Neural progenitor cell (in vitro differentiated cells): ENCODE data around the gene KCNMB2. TPM values are rescaled to one million over a fixed set of nuclear protein-coding genes. Genes with fewer than 3 reads are reported as not detected.

Experiments
- DNase-seq: peaks from one replicate; pipeline ENCODE4 v3.0.0-alpha.2; 2016; ENCODE audit warnings: low spot score
- H2AFZ ChIP-seq: fragments of 200-600 bp; sonication (generic); replicated peaks from 2 replicates; pipeline ENCODE4 v1.6.1; 2016; ENCODE audit warnings: antibody characterized with exemption
- H3F3A ChIP-seq: fragments of 200-600 bp; sonication (generic); 2 replicates; pipeline ENCODE4 v1.6.1; 2016; ENCODE audit warnings: antibody characterized with exemption, low read depth
- H3K27ac ChIP-seq: fragments of 200-600 bp; sonication (generic); 2 replicates; pipeline ENCODE4 v1.5.1; 2016; ENCODE audit warnings: mild to moderate bottlenecking
- H3K27me3 ChIP-seq: fragments of 200-600 bp; sonication (generic); 2 replicates; pipeline ENCODE4 v1.6.1; 2016; ENCODE audit warnings: mild to moderate bottlenecking, moderate library complexity
- H3K36me3 ChIP-seq: fragments of 200-600 bp; sonication (generic); 2 replicates; pipeline ENCODE4 v1.5.1; 2016
- H3K4me1 ChIP-seq: fragments of 200-600 bp; sonication (generic); 2 replicates; pipeline ENCODE4 v1.6.1; 2016; ENCODE audit warnings: mixed run types
- H3K4me2 ChIP-seq: fragments of 200-600 bp; sonication (generic); 2 replicates; pipeline ENCODE4 v1.6.1; 2016
- H3K4me3 ChIP-seq: fragments of 200-600 bp; sonication (generic); 2 replicates; pipeline ENCODE4 v1.5.1; 2016
- H3K79me2 ChIP-seq: fragments of 200-600 bp; sonication (generic); 2 replicates; pipeline ENCODE4 v1.6.1; 2016; ENCODE audit warnings: low read depth
- H3K9ac ChIP-seq: fragments of 200-600 bp; sonication (generic); 2 replicates; pipeline ENCODE4 v1.6.1; 2016
- H3K9me3 ChIP-seq: fragments of 200-600 bp; sonication (generic); 2 replicates; pipeline ENCODE4 v1.5.1; 2016; ENCODE audit warnings: low read depth
- H4K20me1 ChIP-seq: fragments of 200-600 bp; sonication (generic); 2 replicates; pipeline ENCODE4 v1.6.1; 2016; ENCODE audit warnings: low read depth
- H3K27ac Mint-ChIP-seq: 3 replicates; pipeline ENCODE4 v1.8.0; 2021; ENCODE audit warnings: mixed read lengths
- H3K27me3 Mint-ChIP-seq: 2 replicates; pipeline ENCODE4 v1.8.0; 2022; ENCODE audit warnings: low read depth, mild to moderate bottlenecking, inconsistent platforms, moderate library complexity, mixed read lengths; ENCODE audit not compliant: insufficient read depth
- H3K36me3 Mint-ChIP-seq: 3 replicates; pipeline ENCODE4 v1.8.0; 2021; ENCODE audit warnings: mixed read lengths
- H3K4me1 Mint-ChIP-seq: 3 replicates; pipeline ENCODE4 v1.8.0; 2021; ENCODE audit warnings: mixed read lengths
- H3K4me3 Mint-ChIP-seq: 3 replicates; pipeline ENCODE4 v1.8.0; 2021; ENCODE audit warnings: mild to moderate bottlenecking, moderate library complexity, mixed read lengths
- H3K9me3 Mint-ChIP-seq: 3 replicates; pipeline ENCODE4 v1.8.0; 2020; ENCODE audit warnings: mixed read lengths
- EZH2 ChIP-seq: fragments of 200-600 bp; sonication (generic); IDR thresholded peaks from 2 replicates; pipeline ENCODE4 v1.6.1; 2017; ENCODE audit warnings: antibody characterized with exemption, mild to moderate bottlenecking, moderate library complexity
- EZH2phosphoT487 ChIP-seq: fragments of 200-600 bp; sonication (generic); IDR thresholded peaks from 2 replicates; pipeline ENCODE4 v1.6.1; 2017; ENCODE audit warnings: antibody characterized with exemption
- total RNA-seq: library from RNA; depleted of rRNA; stranded (reverse); fragments of >200 nt; gene quantifications from 2 replicates; pipeline ENCODE4 v1.2.3, GENCODE V29; 2015; ENCODE audit warnings: low replicate concordance
- TF ChIP-seq, protein P1 (sequence below): fragments of 200-600 bp; sonication (generic); IDR thresholded peaks from 2 replicates; pipeline ENCODE4 v1.5.1; 2017; ENCODE audit warnings: antibody characterized with exemption, mild to moderate bottlenecking

The KCNMB2 gene
- total RNA-seq, 1 donor from 2014 or later = not detected

- no peak overlapping the region for H3K4me2 ChIP-seq
- no peaks in the 10 kb centered on the region for H3K36me3 ChIP-seq
- Mint-ChIP-seq H3K36me3 (no peaks in the 10 kb centered on the region), H3K27ac (no peak overlapping the region), H3K4me3 (no peak overlapping the region), H3K27me3 (peaks cover 2% of the 10 kb centered on the region), H3K4me1 (no peaks in the 10 kb centered on the region), H3K9me3 (peaks cover 19% of the 10 kb centered on the region)
- no peaks in the 10 kb centered on the region for H3F3A ChIP-seq
- no peak overlapping the region for H2AFZ ChIP-seq
- H3K27me3 ChIP-seq = no peaks in the 10 kb centered on the region
- no peak overlapping the region for H3K4me3 ChIP-seq
- H3K27ac ChIP-seq = no peak overlapping the region
- TF ChIP-seq, protein P1, sequence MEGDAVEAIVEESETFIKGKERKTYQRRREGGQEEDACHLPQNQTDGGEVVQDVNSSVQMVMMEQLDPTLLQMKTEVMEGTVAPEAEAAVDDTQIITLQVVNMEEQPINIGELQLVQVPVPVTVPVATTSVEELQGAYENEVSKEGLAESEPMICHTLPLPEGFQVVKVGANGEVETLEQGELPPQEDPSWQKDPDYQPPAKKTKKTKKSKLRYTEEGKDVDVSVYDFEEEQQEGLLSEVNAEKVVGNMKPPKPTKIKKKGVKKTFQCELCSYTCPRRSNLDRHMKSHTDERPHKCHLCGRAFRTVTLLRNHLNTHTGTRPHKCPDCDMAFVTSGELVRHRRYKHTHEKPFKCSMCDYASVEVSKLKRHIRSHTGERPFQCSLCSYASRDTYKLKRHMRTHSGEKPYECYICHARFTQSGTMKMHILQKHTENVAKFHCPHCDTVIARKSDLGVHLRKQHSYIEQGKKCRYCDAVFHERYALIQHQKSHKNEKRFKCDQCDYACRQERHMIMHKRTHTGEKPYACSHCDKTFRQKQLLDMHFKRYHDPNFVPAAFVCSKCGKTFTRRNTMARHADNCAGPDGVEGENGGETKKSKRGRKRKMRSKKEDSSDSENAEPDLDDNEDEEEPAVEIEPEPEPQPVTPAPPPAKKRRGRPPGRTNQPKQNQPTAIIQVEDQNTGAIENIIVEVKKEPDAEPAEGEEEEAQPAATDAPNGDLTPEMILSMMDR = no peak
- no peak for TF ChIP-seq EZH2
- TF ChIP-seq EZH2phosphoT487 = no peak
- H3K4me1 ChIP-seq = peaks cover 10% of the 10 kb centered on the region
- no peaks in the 10 kb centered on the region for H3K9me3 ChIP-seq
- H3K9ac ChIP-seq = no peak overlapping the region
- no peak for DNase-seq
- H3K79me2 ChIP-seq = no peaks in the 10 kb centered on the region
- H4K20me1 ChIP-seq = no peaks in the 10 kb centered on the region
These were observed 163.6 kb downstream of the KCNMB2 start for GRCh38 chr3:178699810-178700209.

DNA sequence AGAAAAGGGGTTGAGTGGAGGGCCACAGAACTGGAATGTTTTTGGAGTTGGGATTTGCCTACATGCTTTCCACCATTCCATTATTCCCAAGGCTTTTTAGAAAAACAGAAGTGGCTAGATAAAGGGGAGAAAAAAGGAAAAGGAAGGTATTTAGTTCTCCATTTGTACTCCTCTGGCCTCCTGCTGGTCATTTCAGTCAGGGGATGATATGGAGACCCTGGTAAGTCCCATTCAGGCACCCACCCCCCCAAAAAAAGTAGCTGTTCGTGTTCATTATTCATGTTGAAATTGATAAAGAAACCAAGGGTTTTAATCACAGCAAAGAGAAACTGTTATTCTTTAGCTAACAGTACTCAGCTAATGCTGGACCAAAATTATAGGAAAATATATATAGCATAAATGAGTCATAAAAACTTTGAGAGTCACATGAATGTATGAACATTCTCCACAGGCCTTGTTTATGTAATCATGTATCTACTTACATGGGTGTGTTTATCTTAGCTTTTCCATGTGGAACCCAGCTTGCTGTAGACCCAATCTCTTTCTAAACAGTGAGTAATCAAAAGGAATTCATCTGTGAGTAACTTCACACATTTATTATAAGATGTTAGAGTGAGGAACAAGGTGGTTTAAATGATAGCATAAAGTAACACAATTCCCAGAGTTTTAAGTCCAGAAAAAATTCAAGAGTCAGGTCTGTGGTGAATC lies 167.2 kb downstream of the KCNMB2 start:
- Mint-ChIP-seq H3K27ac (no peak overlapping the region), H3K36me3 (no peaks in the 10 kb centered on the region), H3K4me3 (no peak overlapping the region), H3K4me1 (no peaks in the 10 kb centered on the region), H3K9me3 (no peaks in the 10 kb centered on the region), H3K27me3 (no peaks in the 10 kb centered on the region)
- Histone ChIP-seq H3K27me3 (no peaks in the 10 kb centered on the region), H3K9ac (no peak overlapping the region), H2AFZ (no peak overlapping the region), H3F3A (no peaks in the 10 kb centered on the region), H3K4me1 (peaks cover 10% of the 10 kb centered on the region), H3K27ac (no peak overlapping the region), H4K20me1 (no peaks in the 10 kb centered on the region), H3K36me3 (no peaks in the 10 kb centered on the region), H3K79me2 (no peaks in the 10 kb centered on the region), H3K9me3 (no peaks in the 10 kb centered on the region), H3K4me2 (no peak overlapping the region), H3K4me3 (no peak overlapping the region)
- DNase-seq = no peak
- TF ChIP-seq EZH2 (no peak), EZH2phosphoT487 (no peak)
- TF ChIP-seq, protein P1 = peak; percentile 19

DNA sequence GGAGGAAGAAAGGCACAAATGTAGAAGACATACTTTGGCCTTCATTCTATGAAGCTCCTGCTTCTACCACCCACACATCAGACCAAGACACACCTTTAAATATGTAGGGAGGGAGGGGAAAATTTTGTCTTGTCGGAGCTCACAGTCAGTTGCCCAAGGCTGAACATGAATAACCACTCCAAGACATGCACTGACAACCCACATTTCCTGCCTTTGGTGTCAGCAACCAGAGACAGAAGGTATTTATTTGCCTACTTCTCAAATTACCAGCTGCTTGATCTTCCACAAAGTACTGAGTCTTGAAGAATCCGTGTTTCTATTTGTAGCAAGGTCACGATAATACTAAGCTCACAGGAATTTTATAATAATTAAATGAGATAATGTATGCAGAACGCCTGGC lies 169.7 kb downstream of the KCNMB2 start:
- Histone ChIP-seq H3K36me3 (no peaks in the 10 kb centered on the region), H3K4me3 (no peak overlapping the region), H2AFZ (no peak overlapping the region), H3K9ac (no peak overlapping the region), H3K9me3 (no peaks in the 10 kb centered on the region), H3K27me3 (no peaks in the 10 kb centered on the region), H3F3A (no peaks in the 10 kb centered on the region), H3K4me2 (no peak overlapping the region), H3K27ac (no peak overlapping the region), H4K20me1 (no peaks in the 10 kb centered on the region), H3K4me1 (peaks cover 10% of the 10 kb centered on the region), H3K79me2 (no peaks in the 10 kb centered on the region)
- Mint-ChIP-seq H3K4me3 (no peak overlapping the region), H3K4me1 (peaks cover 8% of the 10 kb centered on the region), H3K9me3 (no peaks in the 10 kb centered on the region), H3K36me3 (no peaks in the 10 kb centered on the region), H3K27me3 (no peaks in the 10 kb centered on the region), H3K27ac (no peak overlapping the region)
- no peak for DNase-seq
- TF ChIP-seq, protein P1 = no peak
- no peak for TF ChIP-seq EZH2phosphoT487
- TF ChIP-seq EZH2 = no peak
